Hematopoietic multipotent progenitor cell treated with erythropoietin and hydrocortisone succinate and interleukin-3 and kit ligand, for 6 days (in vitro differentiated cells): ENCODE results near the gene BMP10.

Experiments used
- DNase-seq: peaks from one replicate; pipeline ENCODE4 v3.0.0-alpha.2; 2015

BMP10 gene

GRCh38 chr2:68847751-68848150, 23.4 kb downstream of the BMP10 start:
- no peak for DNase-seq

GRCh38 chr2:68846091-68846490, 25.1 kb downstream of the BMP10 start:
- no peak for DNase-seq

DNA sequence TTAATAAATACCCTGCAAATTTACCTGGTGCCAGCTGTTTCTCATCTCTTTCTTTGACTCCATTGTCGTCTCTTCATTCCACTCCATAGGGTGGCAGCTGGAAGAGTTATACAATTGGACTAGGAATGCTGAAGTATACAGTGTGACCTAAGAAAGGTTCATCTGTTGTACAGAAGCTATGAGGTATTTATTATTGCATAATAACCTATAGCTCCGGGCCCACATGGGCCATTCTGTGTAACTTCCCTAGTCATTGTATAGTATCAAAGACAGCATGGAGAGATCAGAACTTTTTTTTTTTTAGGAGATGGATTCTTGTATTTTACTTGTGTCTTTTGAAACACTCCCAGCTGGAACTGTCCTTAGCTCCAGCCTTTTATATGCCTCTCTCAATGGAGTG, 26.2 kb downstream of the BMP10 start:
- DNase-seq: no peak

- peak; percentile 66 for DNase-seq
Measured at GRCh38 chr2:68839260-68839833, 31.9 kb downstream of the BMP10 start.

GRCh38 chr2:68838641-68839040, 32.6 kb downstream of the BMP10 start:
- DNase-seq: no peak

DNA sequence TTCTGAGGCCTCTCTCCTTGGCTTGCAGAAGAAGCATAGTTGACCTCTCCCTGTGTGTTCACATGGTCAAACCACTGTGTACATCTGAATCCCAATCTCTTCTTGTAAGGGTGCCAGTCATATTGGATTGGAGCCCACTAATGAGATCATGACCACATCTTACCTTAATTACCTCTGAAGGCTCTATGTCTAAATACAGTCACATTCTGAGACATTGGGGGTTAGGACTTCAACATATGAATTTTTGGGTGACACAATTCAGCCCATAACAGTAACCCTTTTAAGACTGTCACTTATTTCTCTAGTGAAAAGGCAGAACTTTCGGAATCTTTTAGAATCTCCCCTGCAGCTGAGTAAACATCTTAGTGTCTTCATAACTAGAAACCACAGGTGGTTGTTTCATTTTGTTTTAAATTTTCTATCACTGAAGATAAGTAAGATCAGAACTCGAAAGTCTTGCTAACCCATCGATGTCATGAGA, 33.3 kb downstream of the BMP10 start:
- DNase-seq: no peak

GRCh38 chr2:68837164-68837860, 33.9 kb downstream of the BMP10 start:
- peak; percentile 93 for DNase-seq

GRCh38 chr2:68835621-68836020, 35.6 kb downstream of the BMP10 start:
- peak; percentile 55 for DNase-seq

DNA sequence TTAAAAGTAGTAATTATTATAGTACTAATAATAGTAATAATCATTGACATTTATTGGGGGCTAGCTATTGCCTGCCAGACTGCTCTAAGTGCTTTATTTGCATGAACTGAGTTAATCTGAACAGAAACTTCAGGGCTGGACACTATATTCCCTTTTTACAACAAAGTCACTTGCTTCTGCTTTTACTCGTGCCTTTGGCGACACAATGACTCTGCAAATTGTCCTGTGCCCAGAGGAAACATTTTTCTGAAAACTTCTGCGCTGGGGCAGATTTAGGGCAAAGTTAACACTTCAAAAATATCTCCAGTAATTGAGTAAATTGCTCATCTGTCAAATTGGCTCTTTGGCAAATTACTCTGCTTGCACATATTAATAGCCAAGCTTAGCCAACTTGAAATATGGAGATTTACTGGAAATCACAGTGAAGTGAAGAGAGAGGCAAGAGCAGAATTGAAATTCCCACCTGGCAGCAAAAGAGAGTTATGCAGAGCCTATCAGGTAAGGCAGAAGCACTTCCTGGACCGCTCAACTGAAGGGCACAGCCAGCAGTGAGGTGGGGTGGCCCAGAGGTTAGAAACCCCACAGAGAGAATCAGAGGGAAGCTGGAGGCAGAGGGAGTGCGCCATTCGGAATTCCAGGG, 36.3 kb downstream of the BMP10 start:
- DNase-seq: peak; percentile 76

- DNase-seq: no peak
Measured at GRCh38 chr2:68833162-68833561, 38.0 kb downstream of the BMP10 start.

GRCh38 chr2:68832233-68832869, 38.8 kb downstream of the BMP10 start:
- DNase-seq: peak; percentile 36

- DNase-seq: no peak
Measured at GRCh38 chr2:68831686-68832232, 39.4 kb downstream of the BMP10 start.

DNA sequence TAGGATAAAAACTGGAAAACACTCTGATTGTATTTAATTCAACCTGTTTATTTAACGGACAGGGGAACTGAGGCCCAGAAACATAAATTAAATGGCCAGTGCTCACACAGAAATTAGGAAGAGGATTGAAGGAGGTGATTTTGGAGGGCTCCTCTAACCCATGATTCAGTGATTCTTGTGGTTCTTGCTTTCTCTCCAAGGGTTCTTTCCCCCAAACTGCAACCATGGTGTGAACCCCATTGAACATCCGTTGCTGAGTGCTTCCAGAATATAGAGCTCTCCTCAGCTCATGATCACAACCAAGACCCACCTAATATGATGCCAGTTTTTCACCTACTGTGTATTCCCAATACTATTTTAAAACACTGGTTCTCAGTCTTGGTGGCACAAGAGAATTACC, 41.4 kb downstream of the BMP10 start:
- no peak for DNase-seq

- DNase-seq: peak; percentile 98
Measured at GRCh38 chr2:68828887-68829708, 42.1 kb downstream of the BMP10 start.

DNA sequence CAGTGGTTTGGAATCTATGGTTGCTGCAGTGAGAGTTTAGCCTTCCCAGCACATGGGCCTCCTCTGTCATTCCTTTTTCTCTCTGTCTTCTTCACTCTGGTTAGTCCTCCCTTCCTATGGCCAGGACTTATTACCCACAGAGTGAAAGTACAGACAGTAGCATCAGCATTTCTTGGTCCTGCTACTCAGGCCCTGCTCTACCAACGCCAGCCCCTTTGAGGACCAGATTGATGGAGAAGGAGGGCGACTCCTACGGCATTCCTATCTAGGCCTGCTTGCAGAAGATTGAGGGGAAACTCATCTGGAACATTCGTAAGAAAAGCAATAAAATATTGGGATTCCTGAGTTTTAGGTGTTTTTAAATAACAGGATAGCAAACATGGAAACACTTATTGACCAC, 43.5 kb downstream of the BMP10 start:
- no peak for DNase-seq

GRCh38 chr2:68825866-68826265, 45.3 kb downstream of the BMP10 start:
- DNase-seq: no peak

GRCh38 chr2:68824831-68825230, 46.4 kb downstream of the BMP10 start:
- no peak for DNase-seq

DNA sequence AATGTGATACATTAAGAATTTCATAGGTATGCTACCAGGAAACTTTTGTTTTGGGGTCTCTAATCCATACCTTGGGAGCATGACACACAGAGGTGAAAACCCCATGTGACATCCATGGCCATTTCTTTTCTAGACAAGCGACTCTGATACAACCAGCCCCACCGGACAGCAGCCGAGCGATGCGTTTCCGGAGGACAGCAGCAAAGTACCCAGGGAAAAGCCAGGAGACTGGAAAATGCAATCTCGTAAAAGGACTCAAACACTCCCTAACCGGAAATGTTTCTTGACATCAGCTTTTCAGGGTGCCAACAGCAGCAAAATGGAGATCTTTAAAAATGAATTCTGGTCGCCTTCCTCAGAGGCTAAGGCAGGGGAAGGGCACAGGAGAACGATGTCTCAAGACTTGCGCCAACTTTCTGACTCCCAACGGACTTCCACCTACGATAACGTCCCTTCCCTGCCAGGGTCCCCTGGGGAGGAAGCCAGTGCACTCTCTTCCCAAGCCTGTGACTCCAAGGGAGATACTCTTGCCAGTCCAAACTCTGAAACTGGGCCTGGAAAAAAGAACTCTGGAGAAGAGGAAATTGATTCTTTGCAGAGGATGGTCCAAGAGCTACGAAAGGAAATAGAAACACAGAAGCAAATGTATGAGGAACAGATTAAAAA, 48.9 kb downstream of the BMP10 start:
- no peak for DNase-seq

- DNase-seq: no peak
Measured at GRCh38 chr2:68819556-68819955, 51.6 kb downstream of the BMP10 start.

DNA sequence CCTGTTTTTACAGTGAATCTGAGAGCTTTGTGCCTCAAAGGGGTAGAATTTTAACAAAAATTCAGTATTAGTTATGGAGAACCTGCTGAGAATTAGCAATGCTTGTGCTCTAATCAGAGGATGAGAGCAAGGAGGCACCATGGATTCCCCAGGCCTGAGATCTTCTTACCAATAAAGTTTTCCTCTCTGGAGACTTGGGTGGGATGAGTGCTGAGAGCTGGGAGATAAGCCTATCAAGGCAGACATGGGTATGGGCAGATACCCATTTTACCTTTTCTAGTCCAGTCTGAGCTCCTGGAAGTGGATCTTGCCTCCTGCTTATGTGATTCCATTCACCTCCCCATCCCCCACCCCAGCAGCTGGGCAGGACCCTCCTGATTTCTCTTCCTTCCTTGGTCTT, 53.9 kb downstream of the BMP10 start:
- peak; percentile 46 for DNase-seq
